ENCODE results near the gene GPR31.

GRCh38 chr6:167122827-167123657, 34.7 kb downstream of the GPR31 start, which contains the start of gene CCR6:
- TF ChIP-seq CTCF (conservative IDR thresholded peaks at IDR 0.05; ENCODE audit: low read depth, low read length) (no peak), EZH2 (IDR thresholded peaks at IDR 0.05; ENCODE audit: low read length, unreplicated experiment) (no peak)
